NCI-H526 treated with DMSO at 0.1 percent for 48 hours (cell line): Measurements from ENCODE around the gene TRA2B.

Experiments used
- DNase-seq: peaks from one replicate; lab custom pipeline; 2025; lab: John Stamatoyannopoulos, UW

Gene TRA2B

DNA sequence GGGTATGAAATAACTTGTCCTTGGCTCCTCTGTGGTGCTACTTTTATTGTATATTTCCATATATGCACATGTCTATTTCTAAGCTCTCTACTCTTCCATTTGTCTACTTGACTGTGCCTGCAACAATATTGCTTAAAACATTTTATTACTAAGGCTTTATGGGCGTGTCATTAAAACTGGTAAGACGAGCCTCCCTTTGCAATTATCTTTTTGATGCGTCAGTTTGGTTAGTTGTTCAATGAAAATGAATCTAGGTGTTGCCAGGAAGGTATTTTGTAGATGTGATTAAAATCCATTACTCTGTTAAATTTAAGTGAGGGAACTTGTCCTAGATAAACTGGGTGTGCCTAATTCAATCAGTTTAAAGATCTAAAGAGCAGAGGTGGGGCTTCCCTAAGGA, 12.9 kb upstream of the TRA2B start:
- DNase-seq, result no peak

- DNase-seq, result no peak
These were observed 11.7 kb upstream of the TRA2B start for GRCh38 chr3:185949515-185949914.

DNA sequence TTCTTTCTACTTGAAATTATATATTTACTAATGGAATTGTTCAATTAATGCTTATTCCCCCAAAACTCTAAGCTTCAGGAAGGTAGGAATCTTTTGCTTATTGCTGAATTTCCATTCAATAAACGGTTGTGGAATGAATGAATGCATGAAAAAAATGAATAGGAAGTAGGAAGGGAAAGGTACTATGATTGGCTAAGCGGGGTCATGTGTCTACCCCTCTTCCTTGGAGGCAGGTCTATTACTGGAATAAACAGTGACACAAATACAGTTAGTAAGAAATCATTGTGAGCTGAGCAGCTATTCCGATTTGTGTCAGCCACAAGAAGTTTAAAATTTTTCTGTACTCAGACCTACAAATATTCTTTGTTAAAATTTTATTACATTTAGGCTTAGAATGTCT, 10.5 kb upstream of the TRA2B start:
- DNase-seq, result no peak

- no peak for DNase-seq
These were observed 5.9 kb upstream of the TRA2B start for GRCh38 chr3:185943760-185944106.

DNA sequence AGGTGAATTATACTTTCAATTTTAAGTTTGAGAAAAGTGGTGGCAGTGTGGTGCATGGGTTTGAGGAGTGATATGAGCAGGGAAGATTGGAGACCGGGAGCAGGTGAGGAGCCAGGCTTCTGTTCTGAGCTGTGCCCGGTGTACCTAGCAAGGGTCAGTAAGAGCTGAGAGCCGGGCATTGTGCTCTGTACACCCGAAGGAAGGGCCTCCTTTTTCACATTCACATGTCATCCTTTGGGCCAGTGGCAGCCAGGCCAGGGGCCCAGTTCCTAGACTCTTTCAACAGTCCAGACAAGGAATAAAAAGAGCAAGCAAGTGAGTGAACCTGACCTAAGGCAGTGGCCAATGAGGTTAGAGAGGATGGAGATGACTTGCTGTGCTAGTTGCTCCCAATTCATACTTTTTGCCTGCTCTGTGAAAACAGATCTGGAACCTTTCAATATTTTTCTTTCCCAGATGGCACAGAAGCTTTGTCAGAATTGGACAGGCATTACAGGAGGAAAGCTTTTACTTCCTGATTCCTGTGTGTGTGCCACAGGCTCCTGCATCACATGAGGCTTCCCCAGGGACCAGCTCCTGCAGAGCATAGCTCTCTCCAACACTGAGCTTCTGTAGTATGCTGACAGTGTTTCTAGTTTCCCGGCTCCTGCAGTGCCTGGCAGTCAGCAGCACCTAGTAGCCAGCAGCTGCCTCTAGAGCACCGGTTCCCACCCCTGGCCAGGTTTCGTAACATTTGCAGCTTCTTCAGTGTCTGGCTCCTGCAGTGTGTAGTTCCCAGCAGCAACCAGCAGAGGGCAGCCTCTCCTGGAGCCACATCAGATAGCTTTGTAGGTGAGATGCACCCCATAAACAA, 5.3 kb upstream of the TRA2B start:
- peak; percentile 87 for DNase-seq

DNA sequence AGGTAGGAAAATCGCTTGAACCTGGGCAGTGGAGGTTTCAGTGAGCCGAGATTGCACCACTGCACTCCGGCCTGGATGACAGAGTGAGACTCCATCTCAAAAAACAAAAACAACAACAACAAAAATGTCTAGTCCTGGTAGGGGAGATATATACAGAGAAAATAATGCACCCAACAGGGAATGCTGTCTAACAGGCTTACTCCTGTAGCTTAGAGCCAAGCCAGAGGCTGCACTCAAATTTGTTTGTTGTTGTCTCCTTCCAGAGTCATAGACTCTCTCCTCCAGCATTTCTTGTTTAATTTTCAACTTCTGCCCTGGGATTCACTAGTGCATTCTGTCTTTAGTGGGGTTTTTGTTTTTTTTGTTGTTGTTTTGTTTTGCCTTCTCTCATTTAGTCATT, 4.6 kb upstream of the TRA2B start:
- DNase-seq, result no peak

- no peak for DNase-seq
These were observed 3.1 kb upstream of the TRA2B start for GRCh38 chr3:185940951-185941350.

DNA sequence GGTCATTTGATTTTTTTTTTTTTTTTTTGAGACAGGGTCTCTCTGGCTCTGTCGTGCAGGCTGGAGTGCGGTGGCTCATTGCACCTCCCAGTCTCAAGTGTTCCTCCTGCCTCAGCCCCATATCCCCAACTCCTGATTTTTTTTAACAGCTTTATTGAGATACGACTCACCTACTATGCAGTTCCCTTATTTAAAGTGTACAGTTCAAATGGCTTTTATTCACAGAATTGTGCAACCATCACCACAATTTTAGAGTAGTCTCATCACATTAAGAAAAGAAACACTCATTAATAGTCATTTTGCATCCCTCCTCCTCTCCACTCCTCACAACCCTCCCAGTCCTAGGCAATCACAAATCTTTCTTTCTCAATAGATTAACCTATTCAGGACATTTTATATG, 1.9 kb upstream of the TRA2B start:
- no peak for DNase-seq

DNA sequence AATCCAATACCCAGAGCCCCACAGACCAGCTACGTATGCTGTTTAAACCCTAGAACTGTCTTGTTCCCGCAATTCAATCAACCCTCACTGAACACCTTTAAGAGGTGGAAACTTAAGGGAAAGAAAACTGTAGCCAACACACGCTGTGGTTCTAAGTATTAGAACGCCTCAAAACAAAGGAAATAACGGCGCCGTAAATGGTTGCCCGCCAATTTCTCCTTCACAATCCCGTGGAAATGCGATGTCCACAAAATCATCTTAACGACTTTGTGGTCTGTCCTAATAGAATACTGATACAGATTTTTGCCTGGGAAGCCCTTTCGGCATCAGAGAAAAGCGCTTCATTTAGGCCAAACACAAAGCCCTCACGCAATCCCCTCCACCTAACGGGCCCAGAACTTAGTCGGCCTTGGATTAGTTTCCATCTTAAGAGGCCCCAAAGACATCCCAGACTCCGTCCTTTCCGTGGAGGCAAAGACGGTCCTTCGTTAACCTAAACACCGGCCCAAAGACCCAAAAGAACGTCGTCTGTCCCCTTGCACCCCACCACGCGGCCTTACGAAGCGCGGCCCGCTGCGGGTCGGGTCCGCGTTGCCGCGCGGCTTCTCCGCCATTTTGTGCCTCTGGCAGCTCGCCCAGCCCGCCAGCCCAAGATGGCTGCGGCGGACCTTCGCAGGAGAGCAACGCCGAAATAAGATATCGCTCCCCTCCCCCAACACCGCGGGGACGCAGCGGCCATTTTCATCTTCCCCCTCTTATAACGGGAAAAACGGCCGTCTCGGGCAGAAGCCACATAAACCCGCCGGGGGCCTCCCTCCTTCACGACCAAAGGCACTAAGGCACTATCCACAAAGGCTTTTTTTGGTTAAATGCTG, 763 bp downstream of the TRA2B start:
- peak; percentile 80 for DNase-seq

GRCh38 chr3:185936273-185936629, 1.6 kb downstream of the TRA2B start:
- DNase-seq, result no peak

DNA sequence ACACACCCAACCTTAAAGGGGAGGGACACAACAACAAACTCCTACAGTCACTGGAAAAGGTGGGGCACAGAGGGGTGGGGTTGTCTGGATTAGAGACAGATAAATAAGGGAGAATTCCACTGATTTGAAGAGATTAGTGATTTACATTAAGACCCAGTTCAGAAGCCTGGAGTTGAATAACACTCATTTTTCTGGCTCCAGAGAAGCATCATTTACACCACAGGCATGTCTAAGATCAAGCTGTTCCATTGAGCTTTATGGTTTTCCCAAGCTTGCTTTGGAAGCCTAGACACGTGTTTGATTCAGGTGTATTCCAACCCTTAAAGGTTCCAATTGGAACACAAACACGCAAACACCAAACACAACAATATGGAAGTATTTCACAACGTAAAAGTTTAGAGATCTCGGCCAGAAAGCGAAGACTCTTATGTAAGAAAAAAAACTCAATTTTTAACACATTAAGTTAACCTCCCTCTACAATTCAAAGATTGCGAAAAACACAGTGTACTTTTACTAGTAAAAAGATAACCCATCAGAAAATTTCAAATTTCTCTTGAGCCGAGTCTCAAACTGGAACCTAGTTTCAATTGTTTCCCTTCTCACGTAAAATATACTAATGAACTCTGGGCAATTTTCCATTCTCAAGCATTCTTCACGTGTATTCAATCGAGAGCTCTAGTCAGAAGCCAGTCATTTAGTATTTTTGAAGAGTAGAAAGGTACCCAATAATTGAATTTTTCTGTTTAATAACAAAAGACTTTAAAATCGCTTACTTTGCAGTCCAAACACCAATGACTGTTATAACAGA, 2.1 kb downstream of the TRA2B start:
- no peak for DNase-seq

- DNase-seq, result no peak
These were observed 2.9 kb downstream of the TRA2B start for GRCh38 chr3:185934767-185935464.

GRCh38 chr3:185934174-185934557, 3.6 kb downstream of the TRA2B start:
- no peak for DNase-seq

- no peak for DNase-seq
These were observed 4.2 kb downstream of the TRA2B start for GRCh38 chr3:185933374-185934173.

GRCh38 chr3:185931777-185932612, 5.8 kb downstream of the TRA2B start:
- DNase-seq, result no peak

DNA sequence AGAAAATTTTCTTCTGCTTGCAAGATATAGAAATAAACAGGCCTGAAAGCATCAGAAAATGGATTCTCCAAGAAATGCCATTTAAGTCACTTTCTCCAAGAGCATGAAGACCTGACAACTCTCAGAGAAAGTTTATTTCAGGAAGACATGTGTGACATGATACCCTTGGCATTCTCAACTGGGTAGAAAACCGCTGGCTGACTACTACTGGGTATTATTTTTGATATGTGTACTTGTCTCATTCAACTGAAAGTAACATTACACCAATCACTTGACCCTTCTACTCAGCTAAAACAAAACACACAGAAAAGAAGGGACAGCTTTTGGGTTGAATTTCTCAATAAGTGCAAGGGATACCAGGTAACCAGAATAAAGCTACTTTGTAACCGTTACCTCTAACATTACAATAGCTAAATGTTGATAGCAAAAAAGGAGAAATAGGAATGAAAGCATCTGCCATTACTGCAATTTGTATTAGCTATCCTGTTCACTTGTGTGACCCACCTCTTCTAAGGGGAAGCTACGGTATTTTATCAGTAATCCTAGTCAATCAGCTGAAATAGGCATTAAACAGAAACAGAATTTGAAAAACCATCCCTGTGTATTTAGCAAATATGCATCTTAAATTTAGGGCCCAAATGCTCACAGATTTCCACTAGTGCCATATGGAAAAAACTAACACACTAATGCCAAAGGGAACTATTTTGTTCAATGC, 7.3 kb downstream of the TRA2B start:
- no peak for DNase-seq

GRCh38 chr3:185929192-185930151, 8.3 kb downstream of the TRA2B start:
- no peak for DNase-seq

DNA sequence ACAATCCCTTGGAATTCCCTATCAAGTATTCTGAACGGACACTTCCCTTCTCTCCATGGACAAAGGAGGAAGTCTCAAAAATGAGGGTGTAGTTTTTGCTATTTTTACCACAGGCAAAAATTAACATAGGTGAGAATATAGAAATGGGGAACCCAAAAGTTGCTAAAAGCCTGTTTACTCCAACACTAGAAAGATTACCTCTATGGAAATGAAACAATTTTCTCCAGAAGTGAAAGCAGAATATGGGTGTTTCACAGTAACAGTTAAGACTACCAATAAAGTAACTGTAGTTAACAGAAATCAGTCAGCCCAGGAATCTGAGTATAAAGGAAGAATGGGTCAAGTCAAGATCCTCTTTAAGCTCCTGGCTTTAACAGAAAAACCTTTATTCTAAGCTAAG, 9.3 kb downstream of the TRA2B start:
- no peak for DNase-seq
